Lower lobe of right lung (tissue), 2 donors: ENCODE data around the gene MTX1. TPM values are rescaled to one million over a fixed set of nuclear protein-coding genes. Genes with fewer than 3 reads are reported as not detected.
"Not testable (repeated sequence)": the region's sequence is repeated elsewhere in the genome, so short reads cannot be mapped to it uniquely, and the experiment has no call there.

Experiments
- ATAC-seq, 2 donors: fragments of 200-7000 bp; cut with Tn5 transposase; one replicate each; pipeline ENCODE4 v1.9.1; 2020 to 2022; ENCODE audit warnings: mild to moderate bottlenecking in 2 of 2, moderate library complexity in 2 of 2
- DNase-seq: peaks from one replicate; pipeline ENCODE4 v3.0.0-alpha.2; 2020
- H3K27ac ChIP-seq: fragments of 200-600 bp; one replicate; pipeline ENCODE4 v1.8.0; 2022
- H3K27me3 ChIP-seq: fragments of 200-600 bp; one replicate; pipeline ENCODE4 v1.8.0; 2022; ENCODE audit warnings: low read depth
- H3K36me3 ChIP-seq: fragments of 200-600 bp; one replicate; pipeline ENCODE4 v1.8.0; 2022; ENCODE audit warnings: mild to moderate bottlenecking
- H3K4me1 ChIP-seq: fragments of 200-600 bp; one replicate; pipeline ENCODE4 v1.8.0; 2022
- H3K4me3 ChIP-seq: fragments of 200-600 bp; one replicate; pipeline ENCODE4 v1.8.0; 2022; ENCODE audit warnings: mild to moderate bottlenecking
- H3K9me3 ChIP-seq: fragments of 200-600 bp; one replicate; pipeline ENCODE4 v1.8.0; 2022
- CTCF ChIP-seq: fragments of 200-600 bp; IDR thresholded peaks from one replicate; pipeline ENCODE4 v1.8.0; 2022; ENCODE audit warnings: antibody characterized with exemption, mild to moderate bottlenecking
- intact Hi-C: fragments of 100-400 bp; cut with DNase I; formaldehyde crosslinking; loops from one replicate; pipeline ENCODE4 v1.11.0; 2022
- total RNA-seq: library from RNA; stranded (reverse); fragmentation: NEBNext Ultra II Directional; extraction: Animal tissue kit (Norgen Biotek cat#: 25700); gene quantifications from one replicate; pipeline ENCODE4 v1.2.1, GENCODE V29; 2021
- donor health status: DM: no; HTN: yes; CAD: no; lungs with severe emphysema.

Gene MTX1
- total RNA-seq, 1 donor from 2014 or later, result 27.9 TPM

- ATAC-seq (peak; percentile 61 to 70), DNase-seq (peak; percentile 78)
- Histone ChIP-seq H3K9me3 (no peaks in the 10 kb centered on the region), H3K4me1 (peaks cover 39% of the 10 kb centered on the region), H3K36me3 (no peaks in the 10 kb centered on the region), H3K27ac (peak overlapping the region; percentile 86), H3K4me3 (peak overlapping the region; percentile 69), H3K27me3 (no peaks in the 10 kb centered on the region)
- intact Hi-C loops, result no loop called here
- TF ChIP-seq CTCF, result no peak
Observed at GRCh38 chr1:155226910-155227260, 18.4 kb downstream of the MTX1 start.

- Histone ChIP-seq H3K27me3 (no peaks in the 10 kb centered on the region), H3K4me3 (peak overlapping the region; percentile 69), H3K27ac (peak overlapping the region; percentile 86), H3K9me3 (no peaks in the 10 kb centered on the region), H3K36me3 (no peaks in the 10 kb centered on the region), H3K4me1 (peaks cover 39% of the 10 kb centered on the region)
- TF ChIP-seq CTCF, result no peak
- peak; percentile 98 for DNase-seq
- peak; percentile 99 for ATAC-seq
- intact Hi-C loops, result no loop called here
Observed at GRCh38 chr1:155227261-155228095, 19.0 kb downstream of the MTX1 start.

- H3K27ac ChIP-seq, result peak overlapping the region; percentile 86
- no peak for TF ChIP-seq CTCF
- no peaks in the 10 kb centered on the region for H3K36me3 ChIP-seq
- H3K27me3 ChIP-seq, result no peaks in the 10 kb centered on the region
- DNase-seq, result no peak
- H3K9me3 ChIP-seq, result no peaks in the 10 kb centered on the region
- no peak for ATAC-seq
- H3K4me3 ChIP-seq, result peak overlapping the region; percentile 69
- peaks cover 39% of the 10 kb centered on the region for H3K4me1 ChIP-seq
- intact Hi-C loops, result no loop called here
Observed at GRCh38 chr1:155228096-155228427, 19.6 kb downstream of the MTX1 start.

GRCh38 chr1:155231302-155231701, 22.8 kb downstream of the MTX1 start:
- intact Hi-C loops, H3K9me3 ChIP-seq, H3K4me3 ChIP-seq: not testable (repeated sequence)

GRCh38 chr1:155232001-155232978, 23.8 kb downstream of the MTX1 start:
- H3K4me1 ChIP-seq, intact Hi-C loops, H3K4me3 ChIP-seq, H3K27me3 ChIP-seq, DNase-seq, H3K27ac ChIP-seq, ATAC-seq, H3K9me3 ChIP-seq: not testable (repeated sequence)
- H3K36me3 ChIP-seq, result peaks cover 20% of the 10 kb centered on the region

More at GRCh38 chr1:155231302-155231701, 22.8 kb downstream of the MTX1 start:
- not testable (repeated sequence) for H3K27me3 ChIP-seq, ATAC-seq, H3K27ac ChIP-seq, H3K36me3 ChIP-seq, DNase-seq
- peaks cover 15% of the 10 kb centered on the region for H3K4me1 ChIP-seq

GRCh38 chr1:155233502-155233901, 25.0 kb downstream of the MTX1 start:
- DNase-seq, H3K4me1 ChIP-seq, H3K27me3 ChIP-seq, intact Hi-C loops, H3K27ac ChIP-seq, H3K4me3 ChIP-seq, H3K9me3 ChIP-seq, ATAC-seq: not testable (repeated sequence)
- peaks cover 27% of the 10 kb centered on the region for H3K36me3 ChIP-seq

- H3K9me3 ChIP-seq, ATAC-seq, H3K27me3 ChIP-seq, H3K27ac ChIP-seq, H3K4me3 ChIP-seq, DNase-seq, intact Hi-C loops, H3K4me1 ChIP-seq: not testable (repeated sequence)
- H3K36me3 ChIP-seq, result peaks cover 36% of the 10 kb centered on the region
Observed at GRCh38 chr1:155235375-155235774, 26.9 kb downstream of the MTX1 start.
